ENCODE measurements around the gene CHD3. TPM values are rescaled to one million over a fixed set of nuclear protein-coding genes. Genes with fewer than 3 reads are reported as not detected.
"Not testable (repeated sequence)": the region's sequence is repeated elsewhere in the genome, so short reads cannot be mapped to it uniquely, and the experiment has no call there.

The CHD3 gene
- total RNA-seq, 1 donor from 2014 or later, result 276 TPM

DNA sequence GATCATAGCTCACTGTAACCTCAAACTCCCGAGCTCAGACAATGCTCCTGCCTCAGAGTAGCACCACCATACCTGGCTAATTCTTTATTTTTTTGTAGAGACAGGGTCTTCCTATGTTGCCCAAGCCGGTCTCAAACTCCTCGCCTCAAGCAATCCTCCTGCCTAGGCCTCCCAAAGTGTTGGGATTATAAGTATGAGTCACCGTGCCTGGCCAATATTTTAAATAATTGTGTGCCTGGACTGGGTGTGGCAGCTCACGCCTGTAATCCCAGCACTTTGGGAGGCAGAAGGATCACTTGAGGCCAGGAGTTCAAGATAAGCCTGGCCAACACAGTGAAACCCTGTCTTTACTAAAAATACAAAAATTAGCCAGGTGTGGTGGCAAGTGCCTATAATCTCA, 24.2 kb upstream of the CHD3 start:
- not testable (repeated sequence) for DNase-seq (ENCODE audit: low spot score in 2 of 2); FAIRE-seq

DNA sequence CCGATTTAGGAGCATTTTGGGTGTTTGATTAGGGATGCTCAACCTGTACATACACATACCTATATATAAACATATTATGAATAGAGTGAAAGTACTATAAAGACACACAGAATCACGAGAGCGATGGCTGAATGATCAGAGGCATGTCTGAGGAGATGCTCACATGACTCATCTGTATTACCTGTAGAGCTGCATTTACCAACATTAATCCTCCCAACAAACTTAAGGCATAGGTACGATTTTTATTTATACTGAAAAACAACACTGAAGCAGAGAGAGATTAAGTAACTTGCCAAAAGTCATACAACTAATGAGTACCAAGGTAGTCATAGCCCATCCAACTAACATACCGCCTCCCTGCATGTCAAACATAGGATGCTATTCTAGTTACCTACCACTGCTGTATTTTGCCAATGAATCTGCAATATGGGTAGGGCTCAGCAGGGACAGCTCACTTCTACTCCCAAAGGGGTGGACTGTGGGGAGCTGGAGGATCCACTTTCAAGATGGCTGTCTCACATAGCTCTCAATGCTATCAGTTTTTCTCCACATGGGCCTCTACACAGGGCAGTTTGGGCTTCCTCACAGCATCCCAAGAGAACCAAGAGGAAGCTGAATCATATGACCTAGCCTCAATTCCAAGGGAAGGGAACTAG, 23.5 kb upstream of the CHD3 start:
- DNase-seq (ENCODE audit: low spot score in 2 of 2) (no peak), FAIRE-seq (no peak)

DNA sequence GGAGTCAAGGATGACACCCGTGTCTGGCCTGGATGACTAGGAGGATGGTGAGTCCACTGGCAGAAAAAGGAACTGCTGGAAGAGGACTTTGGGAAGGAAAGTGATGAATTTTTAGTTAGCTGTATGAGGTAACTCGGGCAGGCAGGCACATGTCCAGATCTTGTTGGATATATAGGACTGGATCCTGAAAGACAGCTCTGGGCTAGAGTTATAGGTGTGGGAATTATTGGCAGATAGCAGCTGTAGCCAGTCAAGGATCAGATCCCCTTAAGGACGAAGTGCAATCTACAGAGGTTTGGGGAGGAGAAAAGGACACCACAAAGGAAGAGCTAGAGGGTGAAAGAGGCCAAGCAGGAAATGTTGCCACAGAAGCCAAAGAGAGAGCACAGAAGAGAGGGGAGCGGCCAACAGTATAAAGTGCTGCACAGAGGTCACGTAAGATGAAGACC, 20.7 kb upstream of the CHD3 start:
- FAIRE-seq (no peak), DNase-seq (ENCODE audit: low spot score in 2 of 2) (no peak)

DNA sequence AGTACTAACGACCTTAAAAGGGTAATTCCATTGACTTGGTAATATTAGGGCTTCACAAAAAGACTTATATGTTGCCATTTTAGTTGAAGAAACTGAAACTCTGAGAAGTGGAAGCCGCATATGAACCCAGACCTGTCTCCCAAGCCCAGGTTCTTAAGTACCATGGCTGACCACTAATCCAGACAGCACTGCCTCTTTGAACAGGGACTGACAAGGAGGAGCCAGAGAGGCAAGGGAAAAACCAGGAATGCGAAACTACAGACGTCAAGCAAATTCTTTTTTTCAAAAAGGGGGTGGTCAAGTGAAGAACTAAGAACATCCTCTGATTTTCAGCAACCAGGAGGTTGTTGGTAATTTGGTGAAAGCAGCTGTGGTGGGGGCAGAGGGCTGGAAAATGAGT, 15.5 kb upstream of the CHD3 start:
- DNase-seq (ENCODE audit: low spot score in 2 of 2), result no peak
- FAIRE-seq, result no peak

DNA sequence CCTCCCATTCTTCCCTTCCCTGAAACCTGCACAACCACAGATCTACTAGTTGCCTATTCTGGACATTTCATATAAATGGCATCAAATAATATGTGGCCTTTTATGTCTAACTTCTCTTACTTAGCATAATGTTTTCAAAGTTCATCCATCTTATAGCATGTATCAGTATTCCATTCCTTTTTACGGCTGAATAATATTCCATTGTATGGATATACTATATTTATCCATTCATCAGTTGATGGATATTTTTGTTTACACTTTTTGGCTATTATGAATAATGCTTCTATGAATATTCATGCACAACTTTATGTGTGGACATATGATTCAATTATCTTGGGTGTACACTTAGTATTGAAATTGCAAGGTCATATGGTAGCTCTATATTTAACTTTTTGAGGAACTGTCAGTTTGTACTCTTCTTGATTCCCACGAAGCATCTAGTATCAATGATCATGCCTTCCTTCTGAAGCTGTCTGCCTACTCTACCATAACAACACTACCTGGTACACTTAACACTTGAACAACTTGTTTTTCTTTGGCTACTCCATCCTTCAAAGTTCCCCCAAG, 12.7 kb upstream of the CHD3 start:
- no peak for FAIRE-seq
- DNase-seq (ENCODE audit: low spot score in 2 of 2), result no peak

DNA sequence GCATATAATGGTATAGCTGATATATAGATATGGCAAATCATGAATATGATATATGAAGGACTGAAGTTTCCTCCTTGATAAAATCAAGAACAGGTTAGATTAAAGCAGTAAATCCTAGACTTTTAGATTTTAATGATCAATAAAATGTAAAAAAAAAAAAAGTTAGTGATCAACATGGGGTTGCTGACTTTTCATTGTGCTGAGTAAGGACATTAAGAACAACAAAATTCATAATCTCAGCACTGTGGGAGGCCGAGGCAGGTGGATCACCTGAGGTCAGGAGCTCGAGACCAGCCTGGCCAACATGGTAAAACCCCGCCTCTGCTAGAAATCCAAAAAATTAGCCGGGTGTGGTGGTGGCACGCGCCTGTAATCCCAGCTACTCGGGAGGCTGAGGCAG, 10.4 kb upstream of the CHD3 start:
- DNase-seq (ENCODE audit: low spot score in 2 of 2) (no peak), FAIRE-seq (no peak)

DNA sequence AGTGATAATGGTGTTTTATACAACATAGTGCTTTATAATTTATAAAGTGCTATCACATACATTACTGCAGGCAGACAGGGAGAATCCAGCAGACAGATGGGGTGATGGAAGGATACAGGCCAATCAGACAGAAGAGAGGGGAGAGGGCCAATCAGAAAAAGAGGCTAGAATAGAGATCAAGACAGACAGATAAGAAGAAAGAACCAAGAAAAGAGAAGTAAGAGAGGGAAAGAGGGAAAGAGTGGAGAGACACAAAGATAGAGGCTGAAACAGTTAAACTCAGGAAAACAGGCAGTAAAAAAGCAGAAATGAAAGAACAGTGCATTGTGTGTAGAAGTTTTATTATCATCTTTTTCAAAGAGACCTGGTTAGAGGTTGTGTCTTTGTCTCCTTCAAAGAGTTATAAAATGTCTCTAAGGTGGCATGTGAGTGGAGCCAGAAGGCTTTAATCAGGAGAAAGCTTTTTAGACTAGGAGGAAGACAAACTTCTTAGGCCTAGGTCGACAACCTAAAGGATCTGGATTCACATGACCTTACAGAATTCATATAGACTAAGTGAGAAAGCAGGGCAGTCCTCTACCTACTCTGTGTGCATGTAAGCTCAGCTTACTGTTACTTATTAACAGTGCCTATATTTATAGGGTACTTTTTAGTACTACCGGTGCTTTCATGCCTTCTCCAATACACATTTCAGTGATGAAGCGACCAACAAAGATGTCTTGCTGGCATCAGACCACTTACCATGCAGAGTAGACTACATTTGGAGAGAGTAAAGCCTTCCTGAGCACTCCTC, 8.3 kb upstream of the CHD3 start:
- FAIRE-seq, result no peak
- no peak for DNase-seq (ENCODE audit: low spot score in 2 of 2)

DNA sequence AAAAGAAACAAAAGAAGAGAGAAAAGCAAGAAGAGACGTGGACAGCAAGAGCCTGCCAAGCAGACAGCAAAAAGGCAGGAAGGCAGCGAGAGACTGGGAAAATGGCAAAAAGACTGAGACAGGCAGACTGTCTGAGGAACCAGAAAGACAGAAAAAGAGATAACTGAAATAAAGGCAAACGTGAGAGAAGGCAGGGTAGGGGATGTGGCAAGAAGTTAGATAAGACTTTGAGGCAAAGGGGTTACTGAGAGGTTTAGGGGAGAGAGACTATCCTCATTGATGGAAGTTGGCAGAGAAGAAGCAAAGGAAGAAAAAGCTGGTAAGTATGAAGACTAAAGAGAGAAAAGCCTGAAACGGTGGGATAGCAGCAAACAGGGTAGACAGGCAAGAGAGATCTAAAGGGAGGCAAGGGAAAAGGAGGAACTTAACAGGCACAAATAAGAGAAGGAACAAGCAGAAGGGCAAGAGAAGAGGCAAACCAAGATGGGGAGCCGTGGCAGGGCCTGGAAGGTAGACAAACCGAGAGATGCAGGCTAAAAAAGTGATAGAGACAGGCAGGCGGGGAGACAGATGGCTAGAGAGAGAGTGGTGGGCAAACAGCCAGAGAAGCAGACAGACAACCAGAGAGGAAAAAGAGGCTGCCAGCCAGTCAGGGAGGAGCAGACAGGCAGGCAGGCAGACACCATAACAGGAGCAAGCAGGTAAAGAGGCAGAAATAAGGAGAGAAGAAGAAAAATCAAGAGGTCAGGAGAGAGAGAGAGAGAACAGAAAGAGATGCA, 7.1 kb upstream of the CHD3 start:
- no peak for FAIRE-seq
- DNase-seq (ENCODE audit: low spot score in 2 of 2), result no peak

DNA sequence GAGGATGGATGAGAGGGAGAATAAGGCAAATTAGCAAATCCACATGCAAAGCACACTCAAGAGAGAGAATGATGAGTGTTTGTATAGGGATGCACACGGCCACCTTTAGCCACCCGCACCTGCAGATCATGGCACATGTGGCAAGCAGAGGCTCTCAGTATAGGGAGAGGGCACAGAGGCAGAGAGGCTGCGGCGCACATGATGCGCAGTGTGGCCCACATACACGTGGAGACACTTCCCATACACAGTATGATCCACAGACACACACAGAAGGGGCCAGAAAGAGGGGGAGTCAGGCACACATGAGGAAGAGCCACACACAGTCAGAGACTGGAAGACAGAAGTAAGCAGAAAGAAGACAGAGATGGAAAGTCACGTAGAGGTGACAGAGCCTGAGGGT, 6.5 kb upstream of the CHD3 start:
- FAIRE-seq, result no peak

DNA sequence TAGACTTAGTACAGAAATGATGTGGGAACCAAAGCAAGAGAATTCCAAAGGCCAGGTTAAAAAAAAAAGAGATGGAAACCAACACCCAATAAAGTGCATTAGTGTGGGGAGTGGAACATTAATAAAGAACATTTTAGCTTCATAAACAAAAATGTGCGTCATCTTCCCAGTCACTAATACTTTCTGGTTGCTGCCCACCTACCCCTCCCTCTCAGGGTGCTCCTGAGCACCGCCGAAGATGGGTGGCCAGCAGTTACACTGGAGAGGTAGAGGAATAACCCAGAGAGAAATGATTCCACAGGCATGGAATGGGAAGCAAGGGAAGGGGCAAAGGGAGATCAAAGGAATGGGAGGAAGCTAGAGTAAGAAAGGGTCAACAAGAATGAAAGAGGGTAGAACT, 6.0 kb upstream of the CHD3 start:
- DNase-seq (ENCODE audit: low spot score in 2 of 2) (no peak), FAIRE-seq (no peak)

More for the DNA sequence above, 6.5 kb upstream of the CHD3 start:
- no peak for DNase-seq (ENCODE audit: low spot score in 2 of 2)

DNA sequence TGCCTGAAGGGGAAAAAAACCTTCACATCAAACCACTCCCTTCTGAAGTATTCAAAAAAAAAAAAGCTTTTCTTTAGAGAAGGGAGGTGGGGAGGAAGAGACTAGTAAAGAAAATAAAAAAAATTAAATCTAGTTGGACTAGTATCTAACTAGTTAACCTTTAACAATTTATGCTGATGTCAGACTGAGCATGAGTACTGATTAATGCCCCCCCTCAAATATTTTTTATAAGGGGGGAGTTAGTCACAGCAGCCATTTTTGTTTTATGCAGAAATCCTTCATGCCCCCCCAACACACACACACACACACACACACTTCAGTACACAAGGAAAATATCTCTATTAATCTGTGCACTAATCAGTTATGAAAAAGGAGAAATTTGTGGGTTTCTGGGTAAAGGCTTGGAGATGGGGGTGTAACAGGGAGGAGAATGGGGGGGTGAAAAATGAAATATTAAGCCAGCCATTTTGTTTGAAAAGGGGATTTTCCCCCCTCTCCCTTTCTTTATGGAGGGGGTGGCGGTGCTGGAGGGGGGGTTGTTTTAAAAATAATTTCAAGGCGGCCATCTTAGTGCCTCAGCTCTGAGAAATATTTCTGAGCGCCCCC, 4.7 kb upstream of the CHD3 start:
- FAIRE-seq (no peak), DNase-seq (ENCODE audit: low spot score in 2 of 2) (no peak)

DNA sequence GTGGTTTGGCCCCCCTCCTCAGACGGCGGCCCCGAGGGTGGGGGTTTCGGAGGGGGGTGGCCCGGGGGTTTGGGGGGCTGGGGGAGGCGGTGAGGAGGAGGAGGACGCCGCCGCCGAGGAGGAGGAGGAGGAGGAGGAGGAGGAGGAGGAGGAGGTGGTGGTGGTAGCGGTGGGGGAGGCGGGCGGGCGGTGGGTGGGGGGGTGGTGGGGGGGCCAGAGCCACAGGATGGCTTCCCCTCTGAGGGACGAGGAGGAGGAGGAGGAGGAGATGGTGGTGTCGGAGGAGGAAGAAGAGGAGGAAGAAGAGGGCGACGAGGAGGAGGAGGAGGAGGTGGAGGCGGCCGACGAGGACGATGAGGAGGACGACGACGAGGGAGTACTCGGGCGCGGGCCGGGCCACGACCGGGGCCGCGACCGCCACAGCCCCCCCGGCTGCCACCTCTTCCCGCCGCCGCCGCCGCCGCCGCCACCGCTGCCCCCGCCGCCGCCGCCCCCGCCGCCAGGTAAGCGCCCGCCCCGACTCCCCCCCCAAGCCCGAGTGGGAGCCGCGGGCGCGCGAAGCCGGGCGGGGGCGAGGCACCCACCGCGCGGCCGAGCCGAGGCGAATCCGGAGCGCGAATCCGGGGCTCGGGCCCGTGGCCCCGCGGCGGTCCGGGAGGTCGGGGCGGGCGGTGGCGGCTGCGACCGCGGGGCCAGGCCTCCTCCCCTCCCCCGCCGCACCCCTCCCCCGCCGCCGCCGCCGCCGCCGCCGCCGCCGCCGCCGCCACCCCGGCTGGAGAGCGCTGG, 3.8 kb upstream of the CHD3 start:
- DNase-seq (ENCODE audit: low spot score in 2 of 2), result no peak

DNA sequence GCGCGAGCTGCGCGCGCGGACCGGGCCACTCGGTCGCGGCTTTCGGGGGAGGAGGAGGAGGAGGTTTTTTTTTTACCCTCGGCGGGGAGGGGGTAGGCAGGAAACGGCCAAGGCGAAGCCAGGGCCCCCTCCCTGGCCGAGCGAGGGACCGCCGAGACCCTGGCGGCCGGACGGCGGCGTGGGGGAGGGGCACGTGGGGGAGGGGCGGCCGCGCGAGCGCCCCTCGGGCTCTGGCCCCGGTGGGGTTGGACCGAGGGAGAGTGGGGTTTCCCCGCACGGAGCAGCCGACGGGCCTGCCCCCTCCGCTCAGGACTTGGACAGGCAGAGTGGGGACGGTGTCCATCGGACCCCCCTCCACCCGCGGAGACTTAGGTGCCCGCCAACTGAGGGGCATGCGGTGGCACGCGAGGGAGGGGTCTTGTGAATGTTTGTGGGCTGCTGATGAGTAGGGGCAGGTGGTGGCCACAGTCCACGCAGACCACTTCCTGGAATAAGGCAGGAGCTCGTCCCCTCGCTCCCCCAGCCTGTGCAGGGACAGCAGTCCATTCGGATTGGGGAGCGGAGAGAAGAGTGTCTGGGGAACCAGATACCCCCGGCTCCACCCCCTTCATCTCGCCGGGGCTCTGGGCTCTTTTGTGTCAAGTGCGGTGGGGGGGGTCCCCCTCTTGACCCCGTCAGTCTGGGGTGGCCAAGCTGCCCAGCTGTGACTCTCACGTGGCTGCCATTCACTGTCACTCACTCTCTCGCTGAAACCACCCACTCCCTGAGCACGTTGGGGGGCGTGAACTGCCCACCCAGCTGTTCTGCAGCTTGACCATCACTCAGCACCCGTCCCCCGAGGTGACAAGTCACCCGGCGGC, 3.0 kb upstream of the CHD3 start:
- FAIRE-seq, result no peak
- DNase-seq (ENCODE audit: low spot score in 2 of 2), result peak; percentile 64 to 66

More for the DNA sequence above, 3.8 kb upstream of the CHD3 start:
- FAIRE-seq, result no peak

DNA sequence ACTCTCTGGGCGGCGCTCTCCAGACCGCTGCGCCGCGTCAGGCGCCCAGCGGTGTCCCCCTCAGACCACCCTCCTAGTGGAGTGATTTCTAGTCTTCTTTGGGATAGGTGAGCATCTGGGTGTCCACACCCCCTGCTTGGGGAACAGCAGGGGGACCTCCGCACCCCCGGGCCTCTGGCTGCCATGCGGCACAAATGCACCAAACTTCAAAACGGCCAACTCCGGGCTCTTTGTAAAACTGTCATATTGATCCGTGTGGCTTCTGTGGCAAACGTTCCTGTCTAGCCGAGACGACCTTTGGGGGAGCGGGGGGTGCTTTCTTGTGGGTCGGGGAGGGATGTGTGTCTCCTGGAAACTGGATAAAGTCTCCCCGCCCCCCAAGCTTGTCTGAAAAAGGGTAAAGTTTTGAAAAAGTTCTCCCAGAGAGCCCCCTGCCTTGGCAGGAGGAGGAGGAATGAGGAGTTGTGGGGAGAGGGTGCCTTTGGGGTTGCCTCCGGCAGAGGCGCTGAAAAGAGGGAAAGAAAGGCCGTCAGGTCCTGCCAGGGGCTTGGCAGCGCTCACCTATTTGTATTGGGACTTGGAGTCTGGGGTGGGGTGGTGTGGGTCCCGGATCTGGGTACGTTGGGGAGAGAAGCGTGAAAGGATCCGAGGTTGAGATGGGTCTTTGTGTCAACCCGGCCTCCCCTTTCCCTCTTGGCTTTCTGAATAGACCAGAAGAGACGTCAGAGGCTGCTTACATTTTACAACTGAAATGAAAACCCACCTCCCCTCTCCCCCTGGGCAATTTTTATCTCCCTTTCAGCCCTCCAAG, 2.2 kb upstream of the CHD3 start:
- peak in 1 of 2 donors; percentile 55 for DNase-seq (ENCODE audit: low spot score in 2 of 2)
- FAIRE-seq, result no peak

DNA sequence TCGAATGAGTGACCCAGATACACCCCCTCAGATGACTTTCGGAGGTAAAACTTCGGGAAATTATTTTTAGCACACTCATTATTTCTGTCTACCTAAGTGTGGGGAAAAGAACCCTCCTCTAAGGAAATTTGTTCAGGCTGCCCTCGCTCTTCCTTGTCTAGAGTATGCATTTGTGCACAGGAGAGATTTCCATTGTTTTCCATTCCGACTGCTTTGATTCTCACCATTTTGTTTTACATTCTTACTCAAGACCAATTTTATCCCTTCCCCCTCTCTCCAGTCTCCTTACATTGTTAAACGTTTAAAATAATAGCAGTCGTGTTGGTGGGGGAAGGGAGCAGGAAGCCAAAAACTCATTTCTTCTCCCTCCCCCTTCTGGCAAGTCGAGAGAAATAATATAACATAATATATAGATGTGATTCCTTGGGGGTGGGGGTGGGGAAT, 1.5 kb upstream of the CHD3 start:
- no peak for DNase-seq (ENCODE audit: low spot score in 2 of 2)

DNA sequence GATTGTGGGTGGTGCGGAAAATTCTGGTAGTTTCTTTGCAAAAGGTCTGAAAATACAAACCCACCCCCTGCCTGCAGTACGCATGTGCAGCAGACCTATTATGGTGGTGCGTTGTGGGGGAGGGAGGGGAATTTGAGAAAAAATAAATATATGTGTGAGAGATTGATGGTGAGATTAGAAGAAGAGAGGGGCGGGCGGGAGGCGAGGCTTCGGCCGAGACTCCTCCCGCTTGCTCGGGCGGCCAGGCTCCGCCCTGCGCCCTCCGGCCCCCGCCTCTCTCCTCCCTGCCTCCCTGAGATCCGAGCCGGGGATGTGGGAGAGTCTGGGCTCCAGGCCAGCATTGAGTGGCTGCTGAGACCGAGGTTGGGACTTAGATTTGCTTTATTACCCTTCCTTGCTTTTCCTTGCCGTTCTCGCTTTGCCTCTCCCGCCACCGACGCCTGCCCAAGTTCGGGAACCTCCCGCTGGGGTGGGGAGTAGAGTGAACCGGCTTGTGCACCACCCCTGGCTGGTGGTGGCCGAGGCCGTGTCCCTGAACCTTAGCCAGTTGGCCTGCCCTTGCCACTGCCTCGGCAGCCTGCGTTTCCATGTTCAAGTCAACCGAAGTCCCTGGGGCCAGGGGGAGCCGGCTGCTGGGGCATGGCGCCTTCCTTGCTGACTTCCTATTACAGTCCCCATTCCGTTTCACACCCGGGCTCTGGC, 956 bp upstream of the CHD3 start:
- FAIRE-seq (no peak), DNase-seq (ENCODE audit: low spot score in 2 of 2) (peak; percentile 85 to 88)

More for the DNA sequence above, 1.5 kb upstream of the CHD3 start:
- no peak for FAIRE-seq
